ENCODE data around the gene GRIK4.
"Not testable (repeated sequence)": the region's sequence is repeated elsewhere in the genome, so short reads cannot be mapped to it uniquely, and the experiment has no call there.

Gene GRIK4

GRCh38 chr11:120608760-120609211 lies 97.2 kb downstream of the GRIK4 start:
- DNase-seq, result no peak

- no peak for DNase-seq
These were observed 98.6 kb downstream of the GRIK4 start for GRCh38 chr11:120610111-120610510.

DNA sequence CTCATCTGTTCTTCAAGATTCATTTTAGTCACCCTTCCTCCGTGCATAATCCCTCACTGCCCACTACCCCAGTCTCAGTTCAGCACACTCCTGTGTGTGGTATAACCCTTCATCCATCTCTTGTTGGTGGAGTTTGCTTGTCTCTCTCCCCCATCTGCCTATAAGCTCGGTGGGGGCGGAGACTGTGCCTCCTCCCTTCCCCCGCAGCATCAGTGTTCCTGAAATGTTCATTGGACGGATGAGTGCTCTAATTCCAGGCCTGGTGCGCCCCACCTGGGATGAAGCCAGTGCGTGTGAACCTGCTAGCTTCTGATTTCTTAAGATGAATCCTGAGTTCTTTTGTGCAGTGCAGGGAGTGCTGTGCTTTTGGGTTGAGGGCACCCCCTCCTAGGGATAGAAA lies 100.0 kb downstream of the GRIK4 start:
- DNase-seq, result no peak

DNA sequence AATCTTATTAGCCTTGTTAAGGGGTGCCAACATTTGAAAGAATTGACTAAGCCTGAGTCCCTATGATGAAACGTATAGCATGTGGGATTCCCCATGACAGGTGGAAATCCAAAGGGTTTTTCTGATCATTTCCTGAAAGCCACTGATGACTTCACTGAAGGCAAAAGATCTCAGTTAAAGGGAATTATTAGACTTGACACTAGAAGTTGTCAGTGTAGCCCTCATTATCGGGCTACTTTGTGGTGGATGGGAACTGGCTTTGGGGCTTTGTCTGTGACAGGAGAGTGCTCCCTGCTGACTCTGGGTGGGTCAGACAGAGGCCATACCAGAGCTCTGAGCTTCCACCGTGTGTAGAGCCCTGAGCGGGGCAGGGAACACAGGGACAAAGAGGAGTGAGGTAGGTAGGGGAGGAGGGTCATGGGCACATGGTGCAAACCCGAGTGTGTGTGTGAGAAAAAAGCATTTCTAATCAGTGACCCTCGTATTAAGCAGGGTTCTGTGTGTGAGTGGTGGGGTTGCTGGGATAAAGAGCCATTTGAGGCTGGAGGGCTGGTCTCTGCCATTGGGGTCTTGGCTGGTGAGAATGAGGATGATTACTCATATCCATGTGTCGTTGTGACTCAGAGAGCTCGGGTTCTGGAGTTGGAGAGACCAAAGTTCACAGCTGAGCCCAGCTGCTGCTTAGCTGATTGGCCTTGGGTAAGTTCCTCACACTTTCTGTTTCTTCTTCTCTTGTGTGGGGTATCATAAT lies 101.1 kb downstream of the GRIK4 start:
- no peak for DNase-seq

DNA sequence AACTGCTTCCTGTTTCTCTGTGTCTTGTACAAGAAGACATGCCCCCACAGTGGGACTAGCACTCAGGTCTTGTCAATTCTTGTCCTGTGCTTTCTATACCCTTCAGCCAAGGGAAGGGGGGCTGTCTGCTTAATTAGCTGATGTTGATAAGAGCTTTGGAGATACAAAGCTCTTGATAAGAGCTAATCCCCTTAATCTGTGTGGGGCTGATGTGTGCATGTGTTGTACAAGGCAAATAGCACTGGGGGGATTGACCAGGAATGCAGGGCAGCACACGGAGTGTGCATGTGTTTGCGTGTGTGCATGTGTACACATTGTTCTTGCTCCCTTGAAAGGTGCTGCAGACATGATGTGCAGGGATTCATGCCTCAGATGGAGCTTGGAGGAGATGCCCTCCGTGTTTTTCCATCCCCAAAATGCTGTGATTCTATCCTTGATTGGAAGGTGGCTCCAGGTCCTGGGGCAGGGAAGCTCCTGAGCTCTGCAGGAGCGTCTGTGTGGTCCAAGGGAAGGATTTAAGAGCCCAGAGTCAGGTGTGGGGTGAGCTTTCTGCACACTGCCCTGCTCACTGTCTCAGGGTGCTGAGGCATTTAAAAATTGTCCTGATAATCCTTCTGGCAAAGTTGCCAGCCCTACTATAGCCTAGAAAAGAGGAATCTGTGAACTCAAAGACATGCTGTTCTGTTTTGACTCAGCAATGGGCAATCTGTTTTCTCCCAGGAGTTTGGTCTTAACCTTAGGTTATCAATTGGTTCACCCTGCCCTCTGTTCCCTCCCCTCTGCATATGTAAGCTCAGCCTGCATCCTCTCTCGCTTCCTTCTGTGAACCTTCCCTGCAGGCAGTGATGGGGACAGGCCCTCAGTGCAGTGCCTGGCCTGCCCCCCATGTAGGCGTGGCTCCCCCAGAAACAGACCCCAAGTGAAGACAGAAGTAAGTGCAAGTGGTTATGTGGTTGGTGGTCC lies 102.0 kb downstream of the GRIK4 start:
- DNase-seq, result no peak

- no peak for DNase-seq
These were observed 103.8 kb downstream of the GRIK4 start for GRCh38 chr11:120615391-120615790.

DNA sequence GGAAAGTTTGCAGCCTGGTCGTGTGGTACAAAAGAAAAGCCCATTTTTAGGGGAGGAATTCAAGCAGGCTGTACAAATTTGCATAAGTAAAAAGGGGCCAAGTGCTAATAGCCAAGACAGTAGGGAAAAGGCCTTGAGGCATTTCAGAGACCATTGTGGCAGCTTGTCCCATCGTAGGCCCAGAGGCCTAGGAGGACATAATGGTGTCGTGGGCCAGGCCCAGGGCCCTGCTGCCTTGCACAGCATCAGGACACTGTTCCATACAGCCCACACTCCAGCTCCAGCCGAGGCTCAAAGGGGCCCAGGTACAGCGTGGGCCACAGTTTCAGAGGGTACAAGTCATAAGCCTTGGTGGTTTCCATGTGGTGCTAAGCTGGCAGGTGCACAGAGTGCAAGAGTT lies 106.9 kb downstream of the GRIK4 start:
- no peak for DNase-seq

DNA sequence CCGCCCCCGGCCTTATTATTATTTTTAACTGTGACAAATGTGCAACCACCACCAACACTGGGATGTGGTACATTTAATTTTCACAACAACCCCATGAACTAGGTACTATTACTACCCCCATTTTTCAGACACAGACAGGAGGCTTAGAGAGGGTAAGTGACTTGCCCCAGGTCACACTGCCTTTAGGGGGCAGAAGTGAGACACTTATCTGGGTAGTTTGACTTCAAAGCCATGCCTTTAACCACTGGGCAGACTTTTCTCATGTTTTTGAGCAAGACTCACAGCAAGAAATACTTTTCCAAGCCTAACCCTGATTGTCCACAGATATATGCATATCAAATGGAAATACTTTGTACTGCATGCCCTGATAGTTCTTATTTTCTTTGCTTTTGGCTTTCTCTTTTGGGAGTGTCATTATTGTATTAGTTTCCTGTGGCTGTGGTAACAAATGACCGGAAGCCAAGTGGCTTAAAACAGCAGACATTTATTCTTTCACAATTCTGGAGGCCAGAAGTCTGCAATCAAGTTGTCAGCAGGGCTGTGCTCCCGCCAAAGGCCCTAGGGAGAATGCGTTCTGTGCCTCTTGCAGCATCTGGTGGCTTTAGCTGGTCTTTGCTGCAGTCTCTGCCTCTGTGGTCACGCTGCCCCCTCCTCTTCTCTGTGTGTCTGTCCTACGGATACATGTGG lies 110.8 kb downstream of the GRIK4 start:
- no peak for DNase-seq

GRCh38 chr11:120624992-120625391 lies 113.4 kb downstream of the GRIK4 start:
- DNase-seq, result not testable (repeated sequence)

- DNase-seq, result no peak
These were observed 114.0 kb downstream of the GRIK4 start for GRCh38 chr11:120625565-120625964.

DNA sequence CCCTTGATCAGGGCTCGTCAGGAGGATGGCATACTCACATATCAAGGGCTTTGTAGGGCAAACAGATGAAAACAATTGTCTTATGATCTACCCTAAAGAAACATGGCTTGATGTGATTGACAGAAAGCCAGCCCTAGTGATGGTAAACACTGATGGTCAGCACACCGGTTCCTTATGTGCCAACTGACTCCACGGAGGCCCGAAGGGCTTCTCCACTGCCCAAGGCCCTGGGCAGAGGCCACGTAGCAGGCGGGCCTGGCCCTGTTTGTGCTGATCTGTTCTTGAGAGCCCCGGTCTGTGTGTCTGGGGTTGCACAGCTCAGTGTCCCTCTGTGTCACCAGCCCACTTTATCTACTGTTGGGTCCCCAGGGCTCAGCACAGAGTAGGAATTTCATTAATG lies 115.2 kb downstream of the GRIK4 start:
- no peak for DNase-seq

DNA sequence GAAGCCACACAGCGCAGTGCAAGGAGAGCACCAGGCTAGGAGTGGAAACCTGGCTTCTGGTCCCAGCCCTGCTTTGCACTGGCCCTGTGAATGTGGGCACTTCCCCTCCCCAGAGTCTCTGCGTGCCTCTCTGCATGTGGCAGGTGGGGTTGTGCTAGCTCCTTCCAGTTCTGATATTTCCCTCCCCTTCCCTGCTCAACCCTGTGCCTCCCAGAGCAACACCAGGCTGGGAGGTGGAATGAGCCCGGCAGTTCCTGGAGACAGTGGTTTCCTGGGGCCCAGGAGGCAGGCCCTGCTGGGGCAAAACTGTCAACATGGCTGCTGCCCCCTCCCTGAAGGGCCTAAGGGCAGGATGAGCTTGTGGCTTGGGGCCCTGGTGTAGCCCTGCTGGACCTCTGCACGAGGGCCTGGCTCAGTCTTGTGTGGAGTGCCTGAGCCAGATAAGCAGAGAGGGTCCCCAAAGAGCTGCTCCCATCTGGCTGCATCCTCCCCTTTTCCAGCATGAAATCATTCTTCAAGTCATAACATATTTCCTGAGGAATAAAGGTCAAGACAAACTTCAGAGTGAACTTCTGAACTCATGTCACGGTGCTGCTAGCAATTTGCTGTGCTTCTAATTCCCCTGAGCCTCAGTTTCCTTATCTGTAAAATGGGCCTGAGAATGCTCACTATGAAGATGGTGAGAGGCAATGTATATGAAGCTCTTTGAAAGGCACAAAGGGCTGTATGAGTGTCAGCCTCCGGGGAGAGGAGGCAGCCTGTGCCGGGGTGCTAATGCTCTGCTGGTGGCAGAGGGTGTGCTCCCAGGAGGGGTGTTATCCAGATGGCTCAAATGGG lies 116.0 kb downstream of the GRIK4 start:
- DNase-seq, result no peak

- no peak for DNase-seq
These were observed 118.0 kb downstream of the GRIK4 start for GRCh38 chr11:120629407-120630080.

DNA sequence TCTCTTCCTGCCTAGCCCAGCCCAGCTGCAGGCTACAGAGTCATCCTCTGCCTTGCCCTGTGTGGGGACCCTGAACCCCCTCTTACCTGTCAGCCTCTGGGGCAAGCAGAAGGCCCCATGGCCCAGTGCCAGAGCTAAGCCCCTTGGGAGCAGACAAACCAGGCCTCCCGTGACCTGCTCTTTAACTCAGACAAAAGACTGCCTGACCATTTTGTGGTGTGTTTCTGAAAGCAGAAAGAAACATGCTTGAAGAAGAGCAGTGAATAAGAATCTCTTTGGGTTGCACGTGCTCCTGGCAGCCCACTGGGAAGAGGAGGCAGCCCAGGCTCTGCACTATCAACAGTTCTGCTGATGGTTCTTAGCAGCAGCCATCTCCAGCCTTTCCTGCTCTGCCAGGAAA lies 118.6 kb downstream of the GRIK4 start:
- DNase-seq, result no peak

DNA sequence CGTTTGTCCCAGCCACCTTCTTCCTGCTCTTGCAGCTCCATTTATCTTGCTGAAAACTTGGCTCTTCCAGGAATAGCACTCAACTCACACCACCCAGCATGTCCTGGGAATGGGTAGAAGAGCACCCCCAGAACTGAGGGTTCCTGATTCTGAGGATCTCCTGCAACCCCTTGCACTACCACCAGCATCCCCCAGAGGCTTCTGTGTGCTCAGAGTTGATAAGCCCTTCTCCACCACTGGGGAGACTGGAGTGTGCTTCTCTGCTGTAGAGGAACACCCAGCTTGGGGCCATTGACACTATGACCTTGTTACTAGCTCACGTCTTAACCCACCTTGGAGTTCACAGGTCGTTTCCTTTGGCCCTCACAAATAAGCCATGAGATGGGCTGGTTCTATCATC lies 121.0 kb downstream of the GRIK4 start:
- DNase-seq, result no peak

GRCh38 chr11:120633616-120634393 lies 122.3 kb downstream of the GRIK4 start:
- no peak for DNase-seq

- DNase-seq, result no peak
These were observed 123.2 kb downstream of the GRIK4 start for GRCh38 chr11:120634706-120635105.

DNA sequence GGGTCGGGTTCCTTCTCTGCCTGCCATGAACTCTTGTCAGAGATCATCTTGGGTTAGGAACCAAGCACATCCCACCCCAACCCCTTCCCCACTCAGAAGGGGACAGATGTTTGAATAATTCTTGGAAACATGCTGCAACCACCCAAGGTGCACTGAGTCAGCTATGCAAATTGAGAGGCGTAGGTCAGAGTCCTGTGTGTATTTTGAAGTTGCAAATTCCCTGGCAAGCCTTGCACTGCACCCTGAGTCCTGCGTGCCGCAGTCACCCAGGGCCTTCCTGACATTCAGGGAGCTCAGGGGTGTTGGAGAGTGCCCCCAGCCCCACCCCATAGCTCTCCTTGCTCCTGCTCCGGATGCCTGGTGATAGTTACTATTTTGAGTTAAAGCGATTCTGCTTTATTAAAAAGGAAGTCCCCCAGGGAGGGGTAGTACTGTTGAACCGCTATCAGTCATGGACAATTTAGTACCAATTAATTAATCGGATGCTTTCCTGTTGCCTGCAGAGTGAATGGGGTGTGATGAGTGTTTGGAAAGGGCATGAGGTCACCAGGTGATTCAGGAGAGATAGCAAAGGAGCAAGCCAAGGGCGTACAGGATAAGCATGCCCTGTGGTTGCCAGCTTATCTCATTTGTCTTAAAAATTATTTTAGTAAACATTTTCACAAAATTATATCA lies 123.7 kb downstream of the GRIK4 start:
- no peak for DNase-seq

DNA sequence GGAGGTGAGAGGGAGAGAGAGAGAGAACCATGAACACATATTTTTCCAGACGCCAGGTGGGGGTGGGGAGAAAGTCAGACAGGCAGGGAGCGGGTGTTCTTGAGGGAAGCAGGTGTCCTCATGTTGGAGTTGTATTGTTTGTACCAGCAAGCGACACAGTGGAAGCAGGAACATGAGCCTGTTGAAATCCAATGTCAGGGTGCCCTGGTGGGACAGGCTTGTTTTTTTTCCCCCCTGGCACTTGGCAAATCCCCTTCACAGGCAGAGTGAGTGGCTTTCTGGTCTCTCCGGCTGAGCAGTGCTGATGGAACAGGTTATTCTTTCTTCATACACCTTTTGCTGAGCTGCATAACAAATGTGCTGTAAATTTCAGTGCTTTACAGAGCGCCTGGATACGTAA lies 125.6 kb downstream of the GRIK4 start:
- no peak for DNase-seq

DNA sequence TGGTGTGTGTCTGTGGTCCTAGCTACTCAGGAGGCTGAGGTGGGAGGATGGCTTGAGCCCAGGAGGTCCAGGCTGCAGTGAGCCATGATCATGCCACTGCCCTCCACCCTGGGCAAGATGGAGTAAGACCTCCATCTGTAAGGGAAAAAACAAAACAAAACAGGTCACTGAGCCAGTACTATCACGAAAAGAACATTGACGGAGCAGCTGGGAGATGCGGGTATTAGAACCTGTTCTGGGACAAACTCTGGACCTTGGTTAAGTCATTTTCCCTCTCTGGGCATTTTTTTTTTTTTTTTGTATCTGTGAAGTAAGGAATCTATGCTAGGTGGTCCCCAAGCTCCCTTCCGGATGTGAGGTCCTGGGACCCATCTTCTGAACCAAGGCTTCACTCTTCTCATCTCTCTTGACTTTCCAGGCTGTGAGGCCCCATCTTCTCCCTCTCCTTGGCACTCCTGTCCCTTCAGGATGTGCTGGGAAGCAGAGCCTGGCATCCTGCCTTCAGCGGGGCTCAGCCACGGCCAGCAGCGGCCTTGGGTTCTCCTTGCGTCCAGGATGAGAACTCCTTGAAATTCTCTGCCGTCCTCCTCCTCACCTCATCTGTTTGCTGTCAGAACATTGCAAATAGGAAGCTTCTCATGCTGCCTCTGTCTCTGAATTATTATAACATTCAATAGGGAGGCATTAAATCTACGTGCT lies 130.8 kb downstream of the GRIK4 start:
- DNase-seq, result no peak

Data from activated CD4-positive, alpha-beta T cell treated with anti-CD3 and anti-CD28 coated beads, Interleukin-2, amount 50 U/mL, for 1 hour (primary cell).